Activated T-helper 17 cell treated with anti-CD3 and anti-CD28 coated beads, Interleukin-2, amount 50 U/mL, for 72 hours (primary cell): ENCODE data around the gene LAP3. TPM values are rescaled to one million over a fixed set of nuclear protein-coding genes. Genes with fewer than 3 reads are reported as not detected.

Experiments
- ATAC-seq: fragments of 150-1000 bp; cut with Tn5 transposase; replicated peaks from 2 replicates; pipeline ENCODE4 v1.10.0; 2021; ENCODE audit warnings: mild to moderate bottlenecking, moderate library complexity
- H3K27ac Mint-ChIP-seq: one replicate; pipeline ENCODE4 v1.8.0; 2022; ENCODE audit warnings: mixed read lengths
- H3K27me3 Mint-ChIP-seq: one replicate; pipeline ENCODE4 v1.8.0; 2022; ENCODE audit warnings: mixed read lengths
- H3K36me3 Mint-ChIP-seq: one replicate; pipeline ENCODE4 v1.8.0; 2022; ENCODE audit warnings: low read depth, mild to moderate bottlenecking, mixed read lengths
- H3K4me1 Mint-ChIP-seq: one replicate; pipeline ENCODE4 v1.8.0; 2022; ENCODE audit warnings: mixed read lengths
- H3K4me3 Mint-ChIP-seq: one replicate; pipeline ENCODE4 v1.8.0; 2022; ENCODE audit warnings: mild to moderate bottlenecking, mixed read lengths
- H3K9me3 Mint-ChIP-seq: one replicate; pipeline ENCODE4 v1.8.0; 2022; ENCODE audit warnings: mixed read lengths
- total RNA-seq, 2 donors: library from RNA; stranded (reverse); gene quantifications; one replicate each; pipeline ENCODE4 v1.2.3, GENCODE V29; 2022

Gene LAP3
- total RNA-seq, 2 donors from 2014 or later: 58.8 to 109 TPM

- Mint-ChIP-seq H3K9me3 (no peaks in the 10 kb centered on the region), H3K4me1 (peaks cover 10% of the 10 kb centered on the region), H3K27me3 (no peaks in the 10 kb centered on the region), H3K36me3 (peaks cover 89% of the 10 kb centered on the region), H3K4me3 (no peak overlapping the region), H3K27ac (peak overlapping the region; percentile 59)
- no peak for ATAC-seq
Measured at GRCh38 chr4:17580969-17581368, 4.0 kb downstream of the LAP3 start.

GRCh38 chr4:17583276-17583675 lies 6.3 kb downstream of the LAP3 start:
- Mint-ChIP-seq H3K9me3 (no peaks in the 10 kb centered on the region), H3K4me3 (no peak overlapping the region), H3K27me3 (no peaks in the 10 kb centered on the region), H3K36me3 (peaks cover 98% of the 10 kb centered on the region), H3K27ac (no peak overlapping the region), H3K4me1 (peaks cover 9% of the 10 kb centered on the region)
- no peak for ATAC-seq

GRCh38 chr4:17583941-17584340 lies 6.9 kb downstream of the LAP3 start:
- Mint-ChIP-seq H3K4me3 (no peak overlapping the region), H3K9me3 (no peaks in the 10 kb centered on the region), H3K27me3 (no peaks in the 10 kb centered on the region), H3K27ac (no peak overlapping the region), H3K4me1 (peaks cover 3% of the 10 kb centered on the region), H3K36me3 (peaks cover 100% of the 10 kb centered on the region)
- no peak for ATAC-seq

- ATAC-seq: no peak
- Mint-ChIP-seq H3K9me3 (no peaks in the 10 kb centered on the region), H3K4me3 (no peak overlapping the region), H3K27ac (no peak overlapping the region), H3K36me3 (peaks cover 100% of the 10 kb centered on the region), H3K4me1 (no peaks in the 10 kb centered on the region), H3K27me3 (no peaks in the 10 kb centered on the region)
Measured at GRCh38 chr4:17584521-17585213, 7.7 kb downstream of the LAP3 start.

GRCh38 chr4:17587094-17587822 lies 10.3 kb downstream of the LAP3 start:
- no peak for ATAC-seq
- Mint-ChIP-seq H3K9me3 (no peaks in the 10 kb centered on the region), H3K36me3 (peaks cover 100% of the 10 kb centered on the region), H3K4me3 (no peak overlapping the region), H3K27ac (no peak overlapping the region), H3K4me1 (no peaks in the 10 kb centered on the region), H3K27me3 (no peaks in the 10 kb centered on the region)

- Mint-ChIP-seq H3K27ac (no peak overlapping the region), H3K4me3 (no peak overlapping the region), H3K36me3 (peaks cover 100% of the 10 kb centered on the region), H3K9me3 (no peaks in the 10 kb centered on the region), H3K27me3 (no peaks in the 10 kb centered on the region), H3K4me1 (peaks cover 4% of the 10 kb centered on the region)
- no peak for ATAC-seq
Measured at GRCh38 chr4:17589355-17589754, 12.4 kb downstream of the LAP3 start.

GRCh38 chr4:17595471-17596005 lies 18.5 kb downstream of the LAP3 start:
- no peak for ATAC-seq
- H3K4me1 Mint-ChIP-seq: peaks cover 4% of the 10 kb centered on the region
- peaks cover 100% of the 10 kb centered on the region for H3K36me3 Mint-ChIP-seq
- H3K27ac Mint-ChIP-seq: no peak overlapping the region
- H3K4me3 Mint-ChIP-seq: no peak overlapping the region
- H3K9me3 Mint-ChIP-seq: no peaks in the 10 kb centered on the region
- H3K27me3 Mint-ChIP-seq: no peaks in the 10 kb centered on the region

- Mint-ChIP-seq H3K9me3 (no peaks in the 10 kb centered on the region), H3K36me3 (peaks cover 98% of the 10 kb centered on the region), H3K4me3 (no peak overlapping the region), H3K4me1 (peaks cover 4% of the 10 kb centered on the region), H3K27ac (no peak overlapping the region), H3K27me3 (no peaks in the 10 kb centered on the region)
- ATAC-seq: no peak
Measured at GRCh38 chr4:17597517-17597916, 20.5 kb downstream of the LAP3 start.

GRCh38 chr4:17599826-17600225 lies 22.8 kb downstream of the LAP3 start:
- no peaks in the 10 kb centered on the region for H3K9me3 Mint-ChIP-seq
- no peak overlapping the region for H3K4me3 Mint-ChIP-seq
- peaks cover 93% of the 10 kb centered on the region for H3K36me3 Mint-ChIP-seq
- H3K27ac Mint-ChIP-seq: peak overlapping the region; percentile 28
- H3K4me1 Mint-ChIP-seq: no peaks in the 10 kb centered on the region
- no peaks in the 10 kb centered on the region for H3K27me3 Mint-ChIP-seq
- ATAC-seq: no peak

- Mint-ChIP-seq H3K4me1 (no peaks in the 10 kb centered on the region), H3K9me3 (no peaks in the 10 kb centered on the region), H3K4me3 (no peak overlapping the region), H3K36me3 (peaks cover 76% of the 10 kb centered on the region), H3K27me3 (no peaks in the 10 kb centered on the region), H3K27ac (peak overlapping the region; percentile 19)
- ATAC-seq: no peak
Measured at GRCh38 chr4:17605236-17605635, 28.2 kb downstream of the LAP3 start.

- peak overlapping the region; percentile 95 for H3K27ac Mint-ChIP-seq
- peak overlapping the region; percentile 87 for H3K4me3 Mint-ChIP-seq
- peaks cover 15% of the 10 kb centered on the region for H3K4me1 Mint-ChIP-seq
- H3K27me3 Mint-ChIP-seq: no peaks in the 10 kb centered on the region
- H3K9me3 Mint-ChIP-seq: no peaks in the 10 kb centered on the region
- ATAC-seq: peak; percentile 74
- H3K36me3 Mint-ChIP-seq: peaks cover 41% of the 10 kb centered on the region
Measured at GRCh38 chr4:17613761-17614415, 36.9 kb downstream of the LAP3 start.

- Mint-ChIP-seq H3K4me3 (peak within 1 kb of the TSS; percentile 87), H3K27me3 (no peaks in the 10 kb centered on the region), H3K4me1 (peaks cover 21% of the 10 kb centered on the region), H3K36me3 (peaks cover 49% of the 10 kb centered on the region), H3K9me3 (no peaks in the 10 kb centered on the region), H3K27ac (peak within 1 kb of the TSS; percentile 95)
- peak; percentile 93 for ATAC-seq
Measured at GRCh38 chr4:17614416-17615299, 37.7 kb downstream of the LAP3 start, which contains the start of gene MED28. MED28 (plus strand) TSS chr4:17614641; CDS start chr4:17614655, 14 bp downstream.

GRCh38 chr4:17616283-17616682 lies 39.3 kb downstream of the LAP3 start:
- H3K27me3 Mint-ChIP-seq: no peaks in the 10 kb centered on the region
- H3K4me3 Mint-ChIP-seq: peak overlapping the region; percentile 76
- ATAC-seq: no peak
- peak overlapping the region; percentile 73 for H3K27ac Mint-ChIP-seq
- no peaks in the 10 kb centered on the region for H3K9me3 Mint-ChIP-seq
- peaks cover 21% of the 10 kb centered on the region for H3K4me1 Mint-ChIP-seq
- peaks cover 65% of the 10 kb centered on the region for H3K36me3 Mint-ChIP-seq

GRCh38 chr4:17618926-17619325 lies 41.9 kb downstream of the LAP3 start:
- ATAC-seq: no peak
- peaks cover 90% of the 10 kb centered on the region for H3K36me3 Mint-ChIP-seq
- no peaks in the 10 kb centered on the region for H3K9me3 Mint-ChIP-seq
- peak overlapping the region; percentile 21 for H3K4me3 Mint-ChIP-seq
- no peaks in the 10 kb centered on the region for H3K27me3 Mint-ChIP-seq
- peaks cover 21% of the 10 kb centered on the region for H3K4me1 Mint-ChIP-seq
- H3K27ac Mint-ChIP-seq: peak overlapping the region; percentile 74
